Mucosa of rectum (tissue), 2 donors: ENCODE results near the gene CACNA1S.

Experiments
- H3K27ac ChIP-seq, 2 donors: one replicate each; pipeline ENCODE4 v1.7.0; 2013; ENCODE audit warnings: inconsistent platforms in 2 of 2, low read depth in 2 of 2, low read length in 2 of 2
- H3K27me3 ChIP-seq, 2 donors: one replicate each; pipeline ENCODE4 v1.7.0; 2013; ENCODE audit warnings: low read length in 2 of 2; ENCODE audit not compliant: control insufficient read depth in 2 of 2, insufficient read depth in 2 of 2
- H3K36me3 ChIP-seq, 2 donors: one replicate each; pipeline ENCODE4 v1.7.0; 2013; ENCODE audit warnings: low read length in 2 of 2; ENCODE audit not compliant: control insufficient read depth in 2 of 2, insufficient read depth in 2 of 2
- H3K4me1 ChIP-seq, 2 donors: one replicate each; pipeline ENCODE4 v1.7.0; 2013; ENCODE audit warnings: low read length in 2 of 2, mild to moderate bottlenecking in 1 of 2; ENCODE audit not compliant: control insufficient read depth in 2 of 2, insufficient read depth in 2 of 2
- H3K4me3 ChIP-seq, 2 donors: one replicate each; pipeline ENCODE4 v1.7.0; 2013; ENCODE audit warnings: low read length in 2 of 2
- H3K9ac ChIP-seq, 2 donors: one replicate each; pipeline ENCODE4 v1.7.0; 2013; ENCODE audit warnings: low read length in 2 of 2, low read depth in 1 of 2, mild to moderate bottlenecking in 1 of 2
- H3K9me3 ChIP-seq, 2 donors: one replicate each; pipeline ENCODE4 v1.7.0; 2013; ENCODE audit warnings: low read length in 2 of 2; ENCODE audit not compliant: control insufficient read depth in 2 of 2
- donor health status: healthy.
- donor health status: Normal muscosa, but diverticular disease.

Gene CACNA1S

GRCh38 chr1:201116091-201116490 is 3.9 kb upstream of the CACNA1S start:
- H3K9ac ChIP-seq, result no peak overlapping the region
- H3K36me3 ChIP-seq, result no peaks in the 10 kb centered on the region
- H3K27me3 ChIP-seq, result peaks cover 0 to 2% of the 10 kb centered on the region in 2 donors
- H3K4me3 ChIP-seq, result no peak overlapping the region
- H3K4me1 ChIP-seq, result peaks cover 3 to 6% of the 10 kb centered on the region in 2 donors
- no peak overlapping the region for H3K27ac ChIP-seq
- no peaks in the 10 kb centered on the region for H3K9me3 ChIP-seq

GRCh38 chr1:201115390-201115937 is 3.2 kb upstream of the CACNA1S start:
- Histone ChIP-seq H3K27me3 (peaks cover 0 to 2% of the 10 kb centered on the region in 2 donors), H3K36me3 (no peaks in the 10 kb centered on the region), H3K4me3 (no peak overlapping the region), H3K9me3 (no peaks in the 10 kb centered on the region), H3K4me1 (peaks cover 3 to 6% of the 10 kb centered on the region in 2 donors), H3K27ac (no peak overlapping the region), H3K9ac (no peak overlapping the region)

- peaks cover 0 to 2% of the 10 kb centered on the region in 2 donors for H3K27me3 ChIP-seq
- H3K9ac ChIP-seq, result peak overlapping the region; percentile 24 to 88
- H3K27ac ChIP-seq, result no peak overlapping the region
Measured at GRCh38 chr1:201114245-201115131, 2.3 kb upstream of the CACNA1S start.

GRCh38 chr1:201113451-201114244 is 1.4 kb upstream of the CACNA1S start:
- no peaks in the 10 kb centered on the region for H3K9me3 ChIP-seq
- peak overlapping the region; percentile 72 to 95 for H3K4me3 ChIP-seq
- peaks cover 0 to 2% of the 10 kb centered on the region in 2 donors for H3K27me3 ChIP-seq
- no peak overlapping the region for H3K27ac ChIP-seq
- H3K4me1 ChIP-seq, result peaks cover 3 to 6% of the 10 kb centered on the region in 2 donors
- no peaks in the 10 kb centered on the region for H3K36me3 ChIP-seq
- no peak overlapping the region for H3K9ac ChIP-seq

More at GRCh38 chr1:201114245-201115131, 2.3 kb upstream of the CACNA1S start:
- Histone ChIP-seq H3K36me3 (no peaks in the 10 kb centered on the region), H3K9me3 (no peaks in the 10 kb centered on the region), H3K4me3 (peak overlapping the region; percentile 72 to 95), H3K4me1 (peaks cover 3 to 6% of the 10 kb centered on the region in 2 donors)

- Histone ChIP-seq H3K9ac (no peak overlapping the region), H3K9me3 (no peaks in the 10 kb centered on the region), H3K36me3 (no peaks in the 10 kb centered on the region), H3K27me3 (peaks cover 0 to 2% of the 10 kb centered on the region in 2 donors), H3K27ac (no peak overlapping the region), H3K4me1 (peaks cover 3 to 6% of the 10 kb centered on the region in 2 donors), H3K4me3 (no peak overlapping the region)
Measured at GRCh38 chr1:201112926-201113325, 700 bp upstream of the CACNA1S start.

GRCh38 chr1:201111672-201112071 is 554 bp downstream of the CACNA1S start:
- Histone ChIP-seq H3K4me1 (peaks cover 3 to 6% of the 10 kb centered on the region in 2 donors), H3K27ac (no peak overlapping the region), H3K9ac (no peak overlapping the region), H3K9me3 (no peaks in the 10 kb centered on the region), H3K4me3 (no peak overlapping the region), H3K36me3 (no peaks in the 10 kb centered on the region), H3K27me3 (peaks cover 0 to 2% of the 10 kb centered on the region in 2 donors)

- H3K27ac ChIP-seq, result no peak overlapping the region
- no peak overlapping the region for H3K9ac ChIP-seq
Measured at GRCh38 chr1:201111156-201111555, 1.1 kb downstream of the CACNA1S start.

GRCh38 chr1:201110616-201111015 is 1.6 kb downstream of the CACNA1S start:
- Histone ChIP-seq H3K4me1 (peaks cover 3 to 6% of the 10 kb centered on the region in 2 donors), H3K9me3 (no peaks in the 10 kb centered on the region), H3K36me3 (no peaks in the 10 kb centered on the region), H3K27ac (no peak overlapping the region), H3K4me3 (no peak overlapping the region), H3K9ac (no peak overlapping the region), H3K27me3 (peaks cover 0 to under 1% of the 10 kb centered on the region in 2 donors)

More at GRCh38 chr1:201111156-201111555, 1.1 kb downstream of the CACNA1S start:
- Histone ChIP-seq H3K4me1 (peaks cover 3 to 6% of the 10 kb centered on the region in 2 donors), H3K36me3 (no peaks in the 10 kb centered on the region), H3K9me3 (no peaks in the 10 kb centered on the region), H3K27me3 (peaks cover 0 to 2% of the 10 kb centered on the region in 2 donors), H3K4me3 (no peak overlapping the region)

- Histone ChIP-seq H3K4me1 (peaks cover 3 to 6% of the 10 kb centered on the region in 2 donors), H3K27ac (no peak overlapping the region), H3K9me3 (no peaks in the 10 kb centered on the region), H3K9ac (no peak overlapping the region), H3K36me3 (no peaks in the 10 kb centered on the region), H3K4me3 (no peak overlapping the region), H3K27me3 (no peaks in the 10 kb centered on the region)
Measured at GRCh38 chr1:201110138-201110537, 2.1 kb downstream of the CACNA1S start.
